Loucy (cell line): ENCODE data around the gene ALAD.

ENCODE experiments used
- EZH2phosphoT487 ChIP-seq: fragments of 200-600 bp; IDR thresholded peaks from 2 replicates; pipeline ENCODE4 v1.6.1; 2018; ENCODE audit warnings: antibody characterized with exemption, mild to moderate bottlenecking, moderate library complexity, borderline replicate concordance
- TF ChIP-seq, protein P1 (sequence below): fragments of 200-600 bp; sonication (generic); conservative IDR thresholded peaks from 2 replicates; pipeline ENCODE4 v1.5.1; 2014; ENCODE audit warnings: mild to moderate bottlenecking, antibody characterized with exemption, low read length

DNA sequence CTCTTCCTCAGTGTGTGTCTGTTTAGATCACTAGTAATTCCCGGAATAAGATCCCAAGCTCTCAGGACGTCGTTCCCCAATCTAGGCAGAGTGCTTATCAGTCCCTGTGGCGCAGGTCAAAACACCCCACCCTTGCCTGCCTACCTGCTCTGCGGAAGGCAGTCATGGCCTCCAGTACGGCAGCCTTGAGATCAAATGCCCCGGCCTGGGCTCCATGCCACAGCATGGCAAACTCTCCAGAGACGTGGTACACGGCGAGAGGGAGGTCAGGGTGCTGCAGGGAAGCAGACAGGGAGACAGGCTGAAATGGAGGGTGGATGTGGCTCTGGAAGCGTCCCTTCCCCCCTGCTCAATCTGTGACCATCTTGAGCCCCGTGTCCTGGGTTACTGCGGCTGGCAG, 12.3 kb downstream of the ALAD start:
- TF ChIP-seq, protein P1, sequence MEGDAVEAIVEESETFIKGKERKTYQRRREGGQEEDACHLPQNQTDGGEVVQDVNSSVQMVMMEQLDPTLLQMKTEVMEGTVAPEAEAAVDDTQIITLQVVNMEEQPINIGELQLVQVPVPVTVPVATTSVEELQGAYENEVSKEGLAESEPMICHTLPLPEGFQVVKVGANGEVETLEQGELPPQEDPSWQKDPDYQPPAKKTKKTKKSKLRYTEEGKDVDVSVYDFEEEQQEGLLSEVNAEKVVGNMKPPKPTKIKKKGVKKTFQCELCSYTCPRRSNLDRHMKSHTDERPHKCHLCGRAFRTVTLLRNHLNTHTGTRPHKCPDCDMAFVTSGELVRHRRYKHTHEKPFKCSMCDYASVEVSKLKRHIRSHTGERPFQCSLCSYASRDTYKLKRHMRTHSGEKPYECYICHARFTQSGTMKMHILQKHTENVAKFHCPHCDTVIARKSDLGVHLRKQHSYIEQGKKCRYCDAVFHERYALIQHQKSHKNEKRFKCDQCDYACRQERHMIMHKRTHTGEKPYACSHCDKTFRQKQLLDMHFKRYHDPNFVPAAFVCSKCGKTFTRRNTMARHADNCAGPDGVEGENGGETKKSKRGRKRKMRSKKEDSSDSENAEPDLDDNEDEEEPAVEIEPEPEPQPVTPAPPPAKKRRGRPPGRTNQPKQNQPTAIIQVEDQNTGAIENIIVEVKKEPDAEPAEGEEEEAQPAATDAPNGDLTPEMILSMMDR = no peak
- no peak for TF ChIP-seq EZH2phosphoT487
